IMR-90 (cell line): ENCODE data around the gene POLRMT. TPM values are rescaled to one million over a fixed set of nuclear protein-coding genes. Genes with fewer than 3 reads are reported as not detected.

Source experiments
- ATAC-seq: fragments of 200-7000 bp; cut with Tn5 transposase; 2 replicates; pipeline ENCODE4 v1.9.1; 2020; ENCODE audit warnings: low read depth, mild to moderate bottlenecking, moderate library complexity
- BruUV-seq: library from RNA; stranded (reverse); fragments of 400-500 nt; replicated peaks from 2 replicates; lab custom pipeline; 2021; lab: Mats Ljungman, UMichigan
- CTCF ChIA-PET: fragments of 300-600 bp; formaldehyde crosslinking; extraction: SDS; loops from one replicate; lab custom pipeline; 2021; ENCODE audit warnings: antibody characterized with exemption; lab: Yijun Ruan, JAX
- POLR2A ChIA-PET: fragments of 300-600 bp; sonication (Branson Sonifier 250); formaldehyde crosslinking; loops from one replicate; lab custom pipeline; 2022; ENCODE audit warnings: antibody characterized with exemption; ENCODE audit not compliant: unreplicated experiment; lab: Charles Lee
- DNase-seq: peaks from one replicate; pipeline ENCODE4 v3.0.0; 2013
- H2AFZ ChIP-seq: replicated peaks from 2 replicates; pipeline ENCODE3; 2013; ENCODE audit warnings: low read length, mild to moderate bottlenecking; ENCODE audit not compliant: poor library complexity
- H2AK5ac ChIP-seq: 2 replicates; pipeline ENCODE4 v1.6.1; 2013; ENCODE audit warnings: low read depth, low read length, inconsistent platforms
- H2AK9ac ChIP-seq: replicated peaks from 2 replicates; pipeline ENCODE3; 2013; ENCODE audit warnings: mild to moderate bottlenecking, low read depth, low read length, moderate library complexity; ENCODE audit not compliant: poor library complexity
- H2BK120ac ChIP-seq: 2 replicates; pipeline ENCODE4 v1.6.1; 2013; ENCODE audit warnings: low read depth, low read length, inconsistent platforms
- H2BK15ac ChIP-seq: 3 replicates; pipeline ENCODE4 v1.6.1; 2013; ENCODE audit warnings: low read depth, low read length, inconsistent platforms
- H2BK20ac ChIP-seq: 2 replicates; pipeline ENCODE4 v1.6.1; 2013; ENCODE audit warnings: low read depth, mild to moderate bottlenecking, inconsistent platforms, low read length, moderate library complexity
- H2BK5ac ChIP-seq: 2 replicates; pipeline ENCODE4 v1.6.1; 2013; ENCODE audit warnings: mild to moderate bottlenecking, low read depth, low read length, inconsistent platforms; ENCODE audit not compliant: poor library complexity, severe bottlenecking
- H3K14ac ChIP-seq: replicated peaks from 2 replicates; pipeline ENCODE4 v1.6.1; 2013; ENCODE audit warnings: low read depth, low read length, inconsistent platforms
- H3K18ac ChIP-seq: 2 replicates; pipeline ENCODE4 v1.6.1; 2013; ENCODE audit warnings: low read depth, low read length, control low read depth
- H3K23ac ChIP-seq: 2 replicates; pipeline ENCODE4 v1.6.1; 2013; ENCODE audit warnings: low read depth, low read length, inconsistent platforms
- H3K27ac ChIP-seq: 2 replicates; pipeline ENCODE4 v1.5.1; 2013; ENCODE audit warnings: mild to moderate bottlenecking, control low read depth, low read length; ENCODE audit not compliant: insufficient read depth
- H3K27me3 ChIP-seq: 2 replicates; pipeline ENCODE4 v1.6.1; 2013; ENCODE audit warnings: low read length; ENCODE audit not compliant: control insufficient read depth, insufficient read depth
- H3K36me3 ChIP-seq: 2 replicates; pipeline ENCODE4 v1.6.1; 2013; ENCODE audit warnings: low read length, mixed read lengths; ENCODE audit not compliant: control insufficient read depth, insufficient read depth
- H3K4ac ChIP-seq: 2 replicates; pipeline ENCODE4 v1.6.1; 2013; ENCODE audit warnings: low read depth, low read length, inconsistent platforms
- H3K4me1 ChIP-seq: 2 replicates; pipeline ENCODE4 v1.6.1; 2013; ENCODE audit warnings: low read length, mixed read lengths; ENCODE audit not compliant: control insufficient read depth, insufficient read depth
- H3K4me2 ChIP-seq: 2 replicates; pipeline ENCODE4 v1.6.1; 2013; ENCODE audit warnings: low read depth, mild to moderate bottlenecking, control low read depth, low read length, moderate library complexity
- H3K4me3 ChIP-seq: 2 replicates; pipeline ENCODE4 v1.5.1; 2013; ENCODE audit warnings: low read depth, mild to moderate bottlenecking, control low read depth, low read length, moderate library complexity; ENCODE audit not compliant: insufficient read depth
- H3K56ac ChIP-seq: 2 replicates; pipeline ENCODE4 v1.6.1; 2013; ENCODE audit warnings: low read length, inconsistent platforms; ENCODE audit not compliant: insufficient read depth; ENCODE audit errors: extremely low read depth
- H3K79me1 ChIP-seq, 2 experiments: 2 replicates each; pipeline ENCODE4 v1.6.1; 2013; ENCODE audit warnings: low read length in 2 of 2, inconsistent platforms in 1 of 2, low read depth in 1 of 2
- H3K9ac ChIP-seq: 2 replicates; pipeline ENCODE4 v1.6.1; 2013; ENCODE audit warnings: low read depth, low read length, control low read depth
- H3K9me1 ChIP-seq: 2 replicates; pipeline ENCODE4 v1.6.1; 2013; ENCODE audit warnings: low read length, inconsistent platforms; ENCODE audit not compliant: insufficient read depth
- H3K9me3 ChIP-seq: 2 replicates; pipeline ENCODE4 v1.6.1; 2013; ENCODE audit warnings: low read length; ENCODE audit not compliant: control insufficient read depth, insufficient read depth
- H4K20me1 ChIP-seq: 2 replicates; pipeline ENCODE4 v1.6.1; 2013; ENCODE audit warnings: low read length, inconsistent platforms; ENCODE audit not compliant: insufficient read depth
- H4K5ac ChIP-seq: 2 replicates; pipeline ENCODE4 v1.6.1; 2013; ENCODE audit warnings: mild to moderate bottlenecking, low read depth, low read length, control low read depth
- H4K8ac ChIP-seq, 2 experiments: 2 replicates each; pipeline ENCODE4 v1.6.1; 2013; ENCODE audit warnings: low read depth in 2 of 2, low read length in 2 of 2, control low read depth in 1 of 2, inconsistent platforms in 1 of 2
- H4K91ac ChIP-seq: 2 replicates; pipeline ENCODE4 v1.6.1; 2013; ENCODE audit warnings: low read depth, low read length, inconsistent platforms; ENCODE audit not compliant: insufficient read depth
- BHLHE40 ChIP-seq: fragments of 150-350 bp; IDR thresholded peaks from 2 replicates; pipeline ENCODE4 v1.6.1; 2016; ENCODE audit warnings: mild to moderate bottlenecking, low read depth, low read length
- CEBPB ChIP-seq: IDR thresholded peaks from 2 replicates; pipeline ENCODE4 v1.6.1; 2012; ENCODE audit warnings: low read depth, low read length, improper control_type of control experiment
- CHD1 ChIP-seq: IDR thresholded peaks from 2 replicates; pipeline ENCODE4 v1.6.1; 2012; ENCODE audit warnings: low read depth, low read length, improper control_type of control experiment
- MAFK ChIP-seq: IDR thresholded peaks from 2 replicates; pipeline ENCODE4 v1.6.1; 2012; ENCODE audit warnings: low read depth, low read length, improper control_type of control experiment
- MAZ ChIP-seq: IDR thresholded peaks from 2 replicates; pipeline ENCODE4 v1.6.1; 2012; ENCODE audit warnings: low read depth, mild to moderate bottlenecking, low read length, improper control_type of control experiment, moderate library complexity, borderline replicate concordance
- MXI1 ChIP-seq: IDR thresholded peaks from 2 replicates; pipeline ENCODE4 v1.6.1; 2012; ENCODE audit warnings: low read depth, mild to moderate bottlenecking, low read length, moderate library complexity, borderline replicate concordance
- POLR2A ChIP-seq: IDR thresholded peaks from 2 replicates; pipeline ENCODE4 v1.6.1; 2012; ENCODE audit warnings: mild to moderate bottlenecking, low read depth, low read length
- RAD21 ChIP-seq: IDR thresholded peaks from 2 replicates; pipeline ENCODE4 v1.6.1; 2012; ENCODE audit warnings: low read length, improper control_type of control experiment
- WGBS, 2 experiments: methylation state at CpG; one replicate each; pipeline versions ENCODE4 v1.1.5 to v1.1.7; 2013; ENCODE audit warnings: missing lambda C conversion rate in 2 of 2; ENCODE audit not compliant: insufficient read length in 1 of 2; ENCODE audit errors: extremely low coverage in 2 of 2; 5-methylcytosine and 5-hydroxymethylcytosine counted together
- dilution Hi-C: fragments of 300-500 bp; cut with HindIII; formaldehyde crosslinking; loops from one replicate; pipeline ENCODE4 v1.14.3; 2018; ENCODE audit warnings: low sequenced_read_pairs; ENCODE audit not compliant: unreplicated experiment
- in situ Hi-C: fragments of 300-500 bp; cut with MboI; formaldehyde crosslinking; loops from 3 replicates; pipeline ENCODE4 v1.14.3; 2019; ENCODE audit warnings: low sequenced_read_pairs, inconsistent platforms, mixed read lengths
- intact Hi-C: fragments of 100-400 bp; cut with micrococcal nuclease; formaldehyde crosslinking; loops from 2 replicates; pipeline ENCODE4 v1.10.0; 2022
- polyA plus RNA-seq, 3 experiments: library from polyadenylated mRNA; depleted of rRNA; stranded (reverse); fragments of >200 nt; gene quantifications; 2 replicates each; pipeline ENCODE4 v1.2.3, GENCODE V29; 2012; ENCODE audit warnings: low replicate concordance in 1 of 3
- total RNA-seq: library from RNA; depleted of rRNA; stranded (reverse); fragments of >200 nt; gene quantifications from 2 replicates; pipeline ENCODE4 v1.2.3, GENCODE V29; 2012
- TF ChIP-seq, protein P1 (sequence below): conservative IDR thresholded peaks from 2 replicates; pipeline ENCODE4 v1.5.1; 2012; ENCODE audit warnings: mild to moderate bottlenecking, low read depth, low read length, improper control_type of control experiment
- TF ChIP-seq, protein P2 (sequence below): fragments of 150-350 bp; IDR thresholded peaks from 2 replicates; pipeline ENCODE4 v1.6.1; 2017; ENCODE audit warnings: mild to moderate bottlenecking, antibody characterized with exemption, low read length, low read depth

POLRMT gene
- total and polyA plus RNA-seq, 2 of the 4 experiments (the other 2 are of a cell fraction): 9.9 to 29.6 TPM

- no peak for ATAC-seq
These were observed 44.5 kb upstream of the POLRMT start for GRCh38 chr19:677601-678436.

More at GRCh38 chr19:677601-678436, 44.5 kb upstream of the POLRMT start:
- in situ Hi-C loops: no loop called here
- TF ChIP-seq, protein P1, sequence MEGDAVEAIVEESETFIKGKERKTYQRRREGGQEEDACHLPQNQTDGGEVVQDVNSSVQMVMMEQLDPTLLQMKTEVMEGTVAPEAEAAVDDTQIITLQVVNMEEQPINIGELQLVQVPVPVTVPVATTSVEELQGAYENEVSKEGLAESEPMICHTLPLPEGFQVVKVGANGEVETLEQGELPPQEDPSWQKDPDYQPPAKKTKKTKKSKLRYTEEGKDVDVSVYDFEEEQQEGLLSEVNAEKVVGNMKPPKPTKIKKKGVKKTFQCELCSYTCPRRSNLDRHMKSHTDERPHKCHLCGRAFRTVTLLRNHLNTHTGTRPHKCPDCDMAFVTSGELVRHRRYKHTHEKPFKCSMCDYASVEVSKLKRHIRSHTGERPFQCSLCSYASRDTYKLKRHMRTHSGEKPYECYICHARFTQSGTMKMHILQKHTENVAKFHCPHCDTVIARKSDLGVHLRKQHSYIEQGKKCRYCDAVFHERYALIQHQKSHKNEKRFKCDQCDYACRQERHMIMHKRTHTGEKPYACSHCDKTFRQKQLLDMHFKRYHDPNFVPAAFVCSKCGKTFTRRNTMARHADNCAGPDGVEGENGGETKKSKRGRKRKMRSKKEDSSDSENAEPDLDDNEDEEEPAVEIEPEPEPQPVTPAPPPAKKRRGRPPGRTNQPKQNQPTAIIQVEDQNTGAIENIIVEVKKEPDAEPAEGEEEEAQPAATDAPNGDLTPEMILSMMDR: no peak
- TF ChIP-seq MXI1 (no peak), RAD21 (no peak), CEBPB (no peak), POLR2A (no peak), CHD1 (no peak), MAZ (no peak; the same call in 1 of the 2 replicates), BHLHE40 (no peak), MAFK (no peak)
- TF ChIP-seq, protein P2, sequence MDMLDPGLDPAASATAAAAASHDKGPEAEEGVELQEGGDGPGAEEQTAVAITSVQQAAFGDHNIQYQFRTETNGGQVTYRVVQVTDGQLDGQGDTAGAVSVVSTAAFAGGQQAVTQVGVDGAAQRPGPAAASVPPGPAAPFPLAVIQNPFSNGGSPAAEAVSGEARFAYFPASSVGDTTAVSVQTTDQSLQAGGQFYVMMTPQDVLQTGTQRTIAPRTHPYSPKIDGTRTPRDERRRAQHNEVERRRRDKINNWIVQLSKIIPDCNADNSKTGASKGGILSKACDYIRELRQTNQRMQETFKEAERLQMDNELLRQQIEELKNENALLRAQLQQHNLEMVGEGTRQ: no peak
- peak overlapping the region; percentile 4 for H2AFZ ChIP-seq
- H3K27me3 ChIP-seq: no peaks in the 10 kb centered on the region
- H3K14ac ChIP-seq: peak overlapping the region; percentile 31; the same call in 1 of the 2 replicates
- H2BK120ac ChIP-seq: peak overlapping the region; percentile 57
- intact Hi-C loops: no loop called here
- peak overlapping the region; percentile 19; the same call in 1 of the 2 replicates for H3K27ac ChIP-seq
- POLR2A ChIA-PET: interaction anchor here (0.7 kb wide), 1 partner anchor 75 kb away, joined by 3 read pairs; no protein-coding TSS in a partner anchor
- no TSS peak for BruUV-seq
- peaks cover 13 to 50% of the 10 kb centered on the region in 2 experiments; a peak in 3 of 4 replicates for H3K79me1 ChIP-seq
- H3K36me3 ChIP-seq: peaks cover 2% of the 10 kb centered on the region; the same call in 1 of the 2 replicates
- peak overlapping the region; percentile 94 for H2AK5ac ChIP-seq
- H3K4me2 ChIP-seq: peak overlapping the region; percentile 68
- no peak overlapping the region for H3K18ac ChIP-seq
- peak overlapping the region; percentile 43 for H3K4ac ChIP-seq
- no peak overlapping the region for H3K56ac ChIP-seq
- H3K9ac ChIP-seq: peak overlapping the region; percentile 5; the same call in 1 of the 2 replicates
- H2BK15ac ChIP-seq: no peak overlapping the region
- peaks cover 18% of the 10 kb centered on the region for H4K20me1 ChIP-seq
- peak overlapping the region; percentile 63 for H4K91ac ChIP-seq
- DNase-seq: no peak
- H3K23ac ChIP-seq: no peak overlapping the region
- H2AK9ac ChIP-seq: peak overlapping the region; percentile 99
- H3K9me1 ChIP-seq: peaks cover 12% of the 10 kb centered on the region
- H3K4me3 ChIP-seq: peak overlapping the region; percentile 81; the same call in 1 of the 2 replicates
- dilution Hi-C loops: no loop called here
- peaks cover 18% of the 10 kb centered on the region for H3K4me1 ChIP-seq
- H4K8ac ChIP-seq: peak overlapping the region in 1 of 2 experiments; percentile 74; a peak in 2 of 4 replicates
- no peak overlapping the region; the same call in 1 of the 2 replicates for H2BK20ac ChIP-seq
- peak overlapping the region; percentile 77 for H2BK5ac ChIP-seq
- WGBS, 2 experiments: 61% methylated on average over 9 of the region's 22 CpGs; no CpG with 5 or more reads in 1 of the 2 experiments
- no peak overlapping the region for H4K5ac ChIP-seq
- CTCF ChIA-PET: no interaction called here
- H3K9me3 ChIP-seq: no peaks in the 10 kb centered on the region
